Kidney glomerular epithelial cell (primary cell): ENCODE measurements around the gene PTGR2.
"Not testable (repeated sequence)": the region's sequence is repeated elsewhere in the genome, so short reads cannot be mapped to it uniquely, and the experiment has no call there.

Experiments used
- DNase-seq: peaks from one replicate; lab custom pipeline; 2025; lab: John Stamatoyannopoulos, UW

PTGR2 gene

DNA sequence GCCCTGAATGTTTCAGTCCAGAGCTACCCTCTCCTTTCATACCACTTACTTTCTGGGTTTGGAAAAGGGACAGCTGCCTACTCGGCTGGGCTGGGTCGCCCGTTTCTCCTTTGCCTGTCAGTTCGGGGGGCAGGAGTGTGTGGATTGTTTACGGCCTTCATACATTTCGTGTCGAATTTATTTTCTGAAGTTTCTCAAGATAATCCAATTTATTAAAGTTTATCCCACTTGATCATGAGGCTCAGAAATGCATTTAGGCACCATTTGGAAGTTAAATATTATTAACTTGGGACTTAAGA is 35.6 kb downstream of the PTGR2 start:
- DNase-seq, result no peak

DNA sequence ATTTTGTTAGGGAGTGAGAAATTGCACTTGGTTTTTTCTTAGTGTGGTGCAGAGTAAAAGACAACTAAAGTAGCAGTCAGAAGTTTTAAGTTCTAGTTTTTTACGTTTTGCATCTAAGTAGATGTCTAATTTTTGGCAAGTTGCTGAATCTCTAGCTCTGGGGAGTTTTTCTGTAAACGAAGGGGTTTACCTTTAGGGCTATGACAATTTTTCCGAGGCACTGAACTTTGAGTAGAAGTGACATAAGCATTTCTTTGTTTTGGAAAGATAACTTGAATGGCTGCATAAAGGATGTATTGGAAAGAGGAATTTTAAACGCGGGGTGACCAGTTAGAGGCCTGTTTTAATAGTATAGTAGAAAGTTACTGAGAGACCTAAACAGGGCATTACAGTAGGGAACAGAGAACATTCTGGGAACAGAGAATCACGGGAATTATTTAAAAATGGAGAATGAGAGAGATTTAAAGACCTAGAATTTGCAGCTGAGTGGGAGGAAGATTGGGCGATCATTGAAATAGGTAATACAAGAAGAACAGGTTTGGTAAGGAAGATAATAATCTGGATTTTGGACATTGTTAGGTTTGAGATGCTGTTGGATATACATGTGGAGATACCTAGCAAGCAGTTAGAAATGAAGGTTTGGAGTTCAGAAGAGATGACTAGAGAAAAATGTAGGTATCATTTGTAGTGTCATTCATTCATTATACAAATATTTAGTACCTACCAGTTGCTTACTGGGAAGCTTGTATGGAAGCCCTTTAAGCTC is 36.2 kb downstream of the PTGR2 start:
- DNase-seq, result no peak

DNA sequence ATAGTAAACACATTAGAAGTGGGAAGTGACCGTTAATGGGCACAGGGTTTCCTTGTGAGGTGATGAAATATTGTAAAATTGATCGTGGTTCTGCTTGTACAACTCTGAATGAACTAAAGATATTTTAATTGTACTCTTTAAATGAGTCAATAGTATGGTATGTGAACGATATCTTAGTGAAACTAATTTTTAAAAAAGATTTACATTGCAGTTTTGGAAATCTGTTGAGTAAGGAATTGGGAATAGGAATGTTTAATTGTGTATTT is 36.8 kb downstream of the PTGR2 start:
- no peak for DNase-seq

DNA sequence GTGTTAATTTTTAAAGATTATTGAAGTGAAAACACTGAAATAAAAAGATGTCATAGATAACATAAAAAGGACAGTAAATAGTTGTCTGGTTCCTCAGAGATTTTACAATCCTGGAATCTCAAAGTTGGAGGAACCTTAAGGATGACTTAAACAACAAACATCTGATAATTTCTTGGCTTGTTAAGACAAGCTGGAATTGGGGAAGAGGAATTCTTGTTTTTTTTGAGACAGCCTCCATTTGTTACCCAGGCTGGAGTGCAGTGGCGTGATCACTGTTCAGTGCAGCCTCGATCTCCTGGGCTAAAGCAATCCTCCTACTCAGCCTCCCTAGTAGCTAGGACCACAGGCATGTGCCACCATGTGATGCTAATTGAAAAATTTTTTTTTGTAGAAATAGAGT is 37.3 kb downstream of the PTGR2 start:
- DNase-seq, result no peak

DNA sequence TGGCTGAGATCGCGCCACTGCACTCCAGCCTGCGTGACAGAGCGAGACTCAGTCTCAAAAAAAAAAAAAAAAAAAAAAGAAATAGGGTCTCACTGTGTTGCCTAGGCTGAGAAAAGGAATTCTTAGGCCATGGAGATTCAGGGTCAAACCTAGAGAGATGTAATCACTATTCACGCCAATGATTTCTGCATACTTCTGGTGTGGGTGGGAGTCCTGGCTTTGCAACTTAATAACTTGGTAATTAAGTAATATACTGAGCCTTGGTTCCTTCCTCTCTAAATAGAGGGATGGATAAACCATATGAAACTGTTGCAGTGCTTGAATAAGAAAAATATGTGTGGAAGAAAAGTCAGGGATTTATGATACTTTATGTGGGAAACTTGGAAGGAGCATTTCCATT is 37.7 kb downstream of the PTGR2 start:
- DNase-seq, result no peak

DNA sequence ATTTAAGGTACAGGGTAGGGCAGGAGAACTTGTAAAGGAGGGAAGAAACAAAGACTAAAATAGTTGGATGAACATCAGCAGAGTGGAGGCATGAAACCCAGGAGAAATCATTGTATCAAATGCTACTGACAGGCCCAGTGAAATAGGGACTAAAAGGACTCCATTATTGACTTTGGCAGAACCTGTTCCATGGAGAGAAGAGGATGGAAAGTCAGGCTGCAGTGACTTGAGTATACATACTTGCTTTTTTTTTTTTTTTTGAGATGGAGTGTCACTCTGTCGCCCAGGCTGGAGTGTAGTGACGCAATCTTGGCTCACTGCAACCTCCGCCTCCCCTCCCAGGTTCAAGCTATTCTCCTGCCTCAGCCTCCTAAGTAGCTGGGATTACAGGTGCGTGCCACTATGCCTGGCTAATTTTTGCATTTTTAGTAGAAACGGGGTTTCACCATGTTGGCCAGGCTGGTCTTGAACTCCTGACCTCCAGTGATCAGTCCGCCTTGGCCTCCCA is 42.6 kb downstream of the PTGR2 start:
- not testable (repeated sequence) for DNase-seq

DNA sequence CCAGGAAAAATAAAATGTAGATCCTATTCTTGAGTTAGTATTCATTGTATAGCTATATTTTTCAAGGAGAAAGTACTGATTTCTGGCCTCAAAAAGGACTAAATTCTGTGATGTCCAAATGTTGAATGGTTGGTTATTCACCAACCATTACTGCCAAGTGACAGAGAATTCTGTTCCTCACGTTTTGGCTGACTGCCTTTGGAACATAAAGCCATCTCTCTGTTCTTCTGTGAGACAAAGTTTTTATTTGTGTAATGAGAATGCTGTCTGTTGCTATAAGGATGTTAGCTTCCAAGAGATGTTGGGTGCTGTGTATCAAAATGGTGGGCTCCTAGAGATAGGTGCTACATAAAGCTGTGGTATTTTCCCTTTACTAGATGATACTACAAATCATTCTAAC is 44.3 kb downstream of the PTGR2 start:
- no peak for DNase-seq

DNA sequence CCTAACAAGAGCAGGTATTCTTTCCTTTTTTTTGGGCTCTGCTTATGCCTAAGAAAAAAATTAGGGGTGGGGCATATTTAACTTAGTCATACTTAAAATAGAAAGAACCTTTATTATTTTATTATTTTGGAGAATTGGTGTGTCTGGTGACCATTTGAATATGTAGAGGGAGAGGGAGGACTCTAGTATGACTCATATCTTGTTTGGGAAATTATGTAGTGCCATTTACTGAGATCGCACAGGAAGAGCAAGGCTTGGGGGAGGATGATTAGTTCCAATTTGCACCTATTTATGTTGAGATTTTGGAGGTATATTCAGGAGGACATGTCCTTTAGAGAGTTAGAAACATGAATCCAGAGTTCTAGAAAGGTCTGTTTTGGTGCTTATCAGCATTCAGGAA is 44.9 kb downstream of the PTGR2 start:
- no peak for DNase-seq

DNA sequence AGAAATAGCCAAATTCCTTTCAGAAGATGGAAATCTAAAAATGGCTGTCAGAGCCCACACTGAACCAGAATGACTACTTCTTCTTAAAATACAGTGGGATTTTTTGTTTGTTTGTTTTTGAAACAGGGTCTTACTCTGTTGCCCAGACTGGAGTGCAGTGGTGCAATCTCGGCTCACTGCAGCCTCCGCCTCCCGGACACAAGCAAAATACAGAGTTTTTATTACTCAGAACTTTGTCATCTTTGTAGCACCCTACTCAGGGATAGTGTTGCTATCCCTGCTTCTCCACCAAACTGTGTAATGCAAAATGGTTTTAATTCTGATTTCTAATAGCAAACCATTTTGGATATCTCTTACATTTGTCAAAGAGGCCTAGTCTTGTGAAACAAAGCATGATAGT is 51.4 kb downstream of the PTGR2 start:
- DNase-seq, result no peak

DNA sequence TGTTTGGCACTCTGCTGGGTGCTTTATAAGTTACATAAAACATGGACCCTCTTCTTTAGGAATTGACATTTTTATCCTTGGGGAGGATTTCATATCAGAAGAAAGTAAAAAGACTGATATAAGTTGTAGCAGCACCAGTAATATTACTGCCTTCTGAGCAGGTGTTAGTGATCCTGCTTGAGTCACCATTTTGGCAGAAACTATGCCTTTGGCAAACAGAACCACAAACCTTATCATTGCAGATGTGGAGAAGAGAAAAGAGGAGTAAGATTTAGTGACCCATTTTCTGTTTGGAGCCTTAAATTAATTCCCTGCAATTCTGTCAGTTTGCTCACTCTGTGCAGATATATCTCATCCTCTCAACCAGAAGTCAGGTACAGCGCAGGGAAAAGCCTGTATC is 58.0 kb downstream of the PTGR2 start:
- DNase-seq, result no peak

DNA sequence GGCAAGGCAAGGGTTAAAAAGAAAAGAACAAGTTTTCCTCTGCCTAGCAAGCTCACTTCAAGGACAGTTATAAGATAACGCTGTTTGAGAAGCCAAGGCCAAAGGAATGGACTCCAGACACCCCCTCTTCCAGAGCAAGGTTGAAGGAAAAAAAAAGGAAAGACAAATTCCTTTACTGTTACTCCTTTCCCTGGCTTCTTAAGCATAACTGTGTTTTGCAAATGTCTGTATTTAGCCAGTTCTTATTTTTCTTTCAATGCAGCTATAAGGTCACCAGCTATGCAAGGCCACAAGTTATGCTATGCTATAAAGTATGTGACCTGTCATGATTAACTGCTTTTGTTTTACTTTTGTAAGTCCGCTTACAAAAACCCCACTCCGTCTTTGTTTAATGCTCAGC is 61.6 kb downstream of the PTGR2 start:
- DNase-seq, result no peak

DNA sequence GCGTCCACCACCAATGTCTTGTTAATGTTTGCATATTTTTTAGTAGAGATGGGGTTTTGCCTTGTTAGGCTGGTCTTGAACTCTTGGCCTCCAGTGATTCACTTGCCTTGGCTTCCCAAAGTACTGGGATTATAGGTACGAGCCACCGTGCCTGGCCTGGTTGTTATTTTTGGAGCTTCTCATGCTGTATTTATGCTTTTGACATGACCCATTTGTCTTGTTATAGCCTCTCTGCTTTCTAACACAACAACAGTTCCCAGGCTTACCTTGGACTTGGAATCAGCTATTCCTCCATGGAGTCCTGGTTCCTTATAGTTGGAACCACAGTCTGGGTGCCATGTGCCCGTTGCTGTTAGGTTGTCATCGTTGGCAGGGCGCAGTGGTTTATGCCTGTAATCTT is 64.7 kb downstream of the PTGR2 start:
- DNase-seq, result no peak

DNA sequence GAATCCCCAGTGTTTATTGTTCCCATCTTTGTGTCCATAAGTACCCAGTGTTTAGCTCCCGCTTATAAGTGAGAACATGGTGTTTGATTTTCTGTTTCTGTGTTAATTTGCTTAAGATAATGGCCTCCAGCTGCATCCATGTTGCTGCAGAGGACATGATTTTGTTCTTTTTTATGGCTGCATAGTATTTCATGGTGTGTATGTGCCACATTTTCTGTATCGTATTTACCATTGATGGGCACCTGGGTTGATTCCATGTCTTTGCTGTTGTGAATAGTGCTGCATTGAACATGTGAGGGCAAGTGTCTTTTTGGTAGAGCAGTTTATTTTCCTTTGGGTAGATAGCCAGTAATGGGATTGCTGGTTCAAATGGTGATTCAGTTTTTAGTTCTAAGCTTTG is 67.8 kb downstream of the PTGR2 start:
- not testable (repeated sequence) for DNase-seq

DNA sequence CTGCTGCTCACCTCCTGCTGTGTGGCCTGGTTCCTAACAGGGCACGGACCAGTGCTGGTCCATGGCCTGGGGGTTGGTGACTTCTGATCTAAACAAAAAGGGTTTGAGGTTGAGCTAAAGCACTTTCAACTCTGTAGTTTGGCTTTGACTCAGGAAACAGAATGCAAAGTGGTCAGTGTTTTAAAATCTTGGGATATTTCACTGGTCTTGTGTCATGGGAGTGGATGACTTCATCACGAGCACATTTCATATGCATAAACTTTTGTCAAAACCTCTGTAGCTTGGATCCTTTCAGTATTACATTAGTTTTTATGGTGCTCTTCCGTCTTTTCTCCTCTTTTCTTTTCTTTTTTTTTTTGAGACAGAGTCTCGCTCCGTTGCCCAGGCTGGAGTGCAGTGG is 72.7 kb downstream of the PTGR2 start:
- no peak for DNase-seq
